ENCODE measurements around the gene TNRC6A.

GRCh38 chr16:24829153-24829552 lies 99.7 kb downstream of the TNRC6A start:
- TF ChIP-seq EZH2 (IDR thresholded peaks at IDR 0.05; ENCODE audit: insufficient read depth, poor library complexity, severe bottlenecking) = no peak
- no peak for TF ChIP-seq EZH2phosphoT487 (IDR thresholded peaks at IDR 0.05; ENCODE audit: insufficient read depth, low read depth)
